MM.1S (cell line): ENCODE measurements around the gene ARHGEF10L.

Experiments used
- DNase-seq: peaks from one replicate; pipeline ENCODE4 v3.0.0-alpha.2; 2015
- H2AFZ ChIP-seq: fragments of 300-600 bp; sonication (generic); 2 replicates; pipeline ENCODE4 v1.6.0; 2016; ENCODE audit warnings: antibody characterized with exemption, low read length
- H3F3A ChIP-seq: fragments of 300-600 bp; sonication (generic); 2 replicates; pipeline ENCODE4 v1.6.1; 2016; ENCODE audit warnings: mild to moderate bottlenecking, antibody characterized with exemption, low read length, moderate library complexity, mixed read lengths; ENCODE audit not compliant: insufficient read depth
- H3K27ac ChIP-seq: fragments of 300-600 bp; sonication (generic); 2 replicates; pipeline ENCODE4 v1.5.1; 2016; ENCODE audit warnings: mild to moderate bottlenecking, low read length
- H3K27me3 ChIP-seq: fragments of 300-600 bp; sonication (generic); replicated peaks from 2 replicates; pipeline ENCODE4 v1.6.0; 2016; ENCODE audit warnings: low read length; ENCODE audit not compliant: insufficient read depth
- H3K36me3 ChIP-seq: fragments of 300-600 bp; sonication (generic); replicated peaks from 2 replicates; pipeline ENCODE4 v1.6.1; 2016; ENCODE audit warnings: mild to moderate bottlenecking, low read length, mixed read lengths; ENCODE audit not compliant: insufficient read depth
- H3K4me1 ChIP-seq: fragments of 300-600 bp; sonication (generic); 2 replicates; pipeline ENCODE4 v1.6.1; 2016; ENCODE audit warnings: low read length, mixed read lengths
- H3K4me2 ChIP-seq: fragments of 300-600 bp; sonication (generic); 2 replicates; pipeline ENCODE4 v1.6.0; 2016; ENCODE audit warnings: low read depth, low read length
- H3K4me3 ChIP-seq: fragments of 300-600 bp; sonication (generic); 2 replicates; pipeline ENCODE4 v1.5.1; 2016; ENCODE audit warnings: low read length, mixed read lengths
- H3K79me2 ChIP-seq: fragments of 300-600 bp; sonication (generic); 2 replicates; pipeline ENCODE4 v1.6.1; 2016; ENCODE audit warnings: mixed run types, low read length, mixed read lengths
- H3K9ac ChIP-seq: fragments of 300-600 bp; sonication (generic); 2 replicates; pipeline ENCODE4 v1.6.1; 2016; ENCODE audit warnings: low read length, mixed read lengths
- H3K9me2 ChIP-seq: fragments of 300-600 bp; sonication (generic); replicated peaks from 2 replicates; pipeline ENCODE4 v1.6.1; 2016; ENCODE audit warnings: mild to moderate bottlenecking, low read length, mixed read lengths; ENCODE audit not compliant: insufficient read depth
- H3K9me3 ChIP-seq: fragments of 300-600 bp; sonication (generic); replicated peaks from 2 replicates; pipeline ENCODE4 v1.6.1; 2016; ENCODE audit warnings: mild to moderate bottlenecking, low read length, mixed read lengths; ENCODE audit not compliant: insufficient read depth
- H4K20me1 ChIP-seq: fragments of 300-600 bp; sonication (generic); 2 replicates; pipeline ENCODE4 v1.6.1; 2016; ENCODE audit warnings: mild to moderate bottlenecking, low read length, moderate library complexity, mixed read lengths; ENCODE audit not compliant: insufficient read depth
- EZH2 ChIP-seq: fragments of 300-600 bp; sonication (generic); optimal IDR thresholded peaks from 2 replicates; pipeline ENCODE3; 2017; ENCODE audit warnings: low read depth, mild to moderate bottlenecking, antibody characterized with exemption, low read length, mixed read lengths
- EZH2phosphoT487 ChIP-seq: fragments of 300-600 bp; sonication (generic); IDR thresholded peaks from 2 replicates; pipeline ENCODE4 v1.6.1; 2018; ENCODE audit warnings: antibody characterized with exemption, low read length
- TF ChIP-seq, protein P1 (sequence below): fragments of 300-600 bp; sonication (generic); IDR thresholded peaks from 2 replicates; pipeline ENCODE4 v1.5.1; 2016; ENCODE audit warnings: antibody characterized with exemption, low read length, mixed read lengths

Gene ARHGEF10L

DNA sequence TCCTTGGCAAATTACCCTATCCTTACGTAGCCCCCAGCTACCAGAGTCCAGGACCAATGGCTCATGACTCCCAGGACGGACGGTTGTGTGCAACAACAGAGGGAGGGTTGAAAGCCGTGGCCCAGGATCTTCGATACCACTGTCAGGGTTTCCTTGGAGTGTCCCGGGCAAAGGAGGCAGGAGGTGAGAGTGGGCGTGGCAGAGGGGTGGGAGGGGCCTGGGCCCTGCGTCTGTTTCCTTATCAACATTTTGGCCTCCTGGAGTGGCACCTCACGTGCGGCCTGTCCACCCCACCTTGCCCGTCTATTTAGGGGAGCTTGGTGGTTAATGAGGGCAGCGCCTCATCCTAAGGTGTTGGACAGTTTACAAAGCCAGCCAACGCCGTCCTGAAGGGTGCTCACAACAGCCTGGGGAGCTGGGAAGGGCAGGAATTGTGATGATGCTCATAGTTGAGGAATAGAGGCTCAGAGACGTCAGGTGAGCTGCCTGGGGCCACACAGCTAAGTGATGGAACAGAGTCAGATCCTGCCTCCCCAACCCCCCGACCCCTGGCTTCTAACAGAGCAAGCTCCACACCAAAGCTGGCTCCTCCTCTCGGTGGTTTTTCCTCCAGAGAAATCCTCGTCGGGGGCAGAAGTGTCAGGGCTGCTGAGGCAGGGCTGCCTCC lies 17.4 kb upstream of the ARHGEF10L start:
- no peaks in the 10 kb centered on the region for H3K4me1 ChIP-seq
- no peak overlapping the region for H3K9ac ChIP-seq
- H4K20me1 ChIP-seq = no peaks in the 10 kb centered on the region
- H3K4me3 ChIP-seq = no peak overlapping the region
- H3K27me3 ChIP-seq = peaks cover 73% of the 10 kb centered on the region
- DNase-seq = no peak
- TF ChIP-seq EZH2phosphoT487 = no peak
- no peak for TF ChIP-seq EZH2
- TF ChIP-seq, protein P1, sequence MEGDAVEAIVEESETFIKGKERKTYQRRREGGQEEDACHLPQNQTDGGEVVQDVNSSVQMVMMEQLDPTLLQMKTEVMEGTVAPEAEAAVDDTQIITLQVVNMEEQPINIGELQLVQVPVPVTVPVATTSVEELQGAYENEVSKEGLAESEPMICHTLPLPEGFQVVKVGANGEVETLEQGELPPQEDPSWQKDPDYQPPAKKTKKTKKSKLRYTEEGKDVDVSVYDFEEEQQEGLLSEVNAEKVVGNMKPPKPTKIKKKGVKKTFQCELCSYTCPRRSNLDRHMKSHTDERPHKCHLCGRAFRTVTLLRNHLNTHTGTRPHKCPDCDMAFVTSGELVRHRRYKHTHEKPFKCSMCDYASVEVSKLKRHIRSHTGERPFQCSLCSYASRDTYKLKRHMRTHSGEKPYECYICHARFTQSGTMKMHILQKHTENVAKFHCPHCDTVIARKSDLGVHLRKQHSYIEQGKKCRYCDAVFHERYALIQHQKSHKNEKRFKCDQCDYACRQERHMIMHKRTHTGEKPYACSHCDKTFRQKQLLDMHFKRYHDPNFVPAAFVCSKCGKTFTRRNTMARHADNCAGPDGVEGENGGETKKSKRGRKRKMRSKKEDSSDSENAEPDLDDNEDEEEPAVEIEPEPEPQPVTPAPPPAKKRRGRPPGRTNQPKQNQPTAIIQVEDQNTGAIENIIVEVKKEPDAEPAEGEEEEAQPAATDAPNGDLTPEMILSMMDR = no peak
- no peak overlapping the region for H3K27ac ChIP-seq
- no peak overlapping the region for H2AFZ ChIP-seq
- no peaks in the 10 kb centered on the region for H3K9me3 ChIP-seq
- no peaks in the 10 kb centered on the region for H3K79me2 ChIP-seq
- H3F3A ChIP-seq = no peaks in the 10 kb centered on the region
- H3K9me2 ChIP-seq = no peaks in the 10 kb centered on the region
- H3K36me3 ChIP-seq = no peaks in the 10 kb centered on the region
- no peak overlapping the region for H3K4me2 ChIP-seq

DNA sequence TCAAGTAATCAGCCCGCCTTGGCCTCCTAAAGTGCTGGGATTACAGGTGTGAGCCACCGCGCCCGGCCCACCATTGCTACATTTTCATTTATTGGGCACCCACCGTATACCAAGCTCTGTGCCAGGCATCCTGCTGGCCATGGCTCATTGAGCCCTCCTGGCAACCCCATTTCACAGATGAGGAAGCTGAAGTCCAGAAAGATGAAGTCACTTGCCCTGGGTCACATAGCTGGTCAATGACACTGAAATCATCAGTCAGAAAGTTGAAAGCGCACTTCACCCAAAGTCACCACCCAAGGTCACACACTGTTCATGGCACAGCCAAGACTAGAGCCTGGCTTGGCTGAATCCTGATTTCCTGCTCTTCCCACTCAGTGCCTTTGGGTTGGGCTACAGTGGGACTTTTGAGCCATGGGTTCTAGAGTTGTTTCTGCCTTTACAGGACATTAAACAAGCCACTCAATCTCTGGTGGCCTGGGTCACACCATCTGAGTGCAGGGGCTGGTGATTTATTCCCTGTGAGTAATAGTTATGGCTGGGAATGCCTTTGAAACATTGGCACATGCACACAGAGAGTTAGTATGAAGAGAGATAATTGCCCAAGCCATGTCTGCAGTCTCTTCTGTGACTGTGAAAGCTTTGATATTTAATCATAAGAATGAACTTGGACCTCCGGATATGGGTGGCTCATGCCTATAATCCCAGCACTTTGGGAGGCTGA lies 16.0 kb upstream of the ARHGEF10L start:
- Histone ChIP-seq H4K20me1 (no peaks in the 10 kb centered on the region), H3F3A (no peaks in the 10 kb centered on the region), H3K4me3 (no peak overlapping the region), H3K4me2 (no peak overlapping the region), H3K9me2 (no peaks in the 10 kb centered on the region), H3K4me1 (no peaks in the 10 kb centered on the region), H3K9ac (no peak overlapping the region), H2AFZ (no peak overlapping the region), H3K9me3 (no peaks in the 10 kb centered on the region), H3K27me3 (peaks cover 74% of the 10 kb centered on the region), H3K27ac (no peak overlapping the region), H3K79me2 (no peaks in the 10 kb centered on the region), H3K36me3 (no peaks in the 10 kb centered on the region)
- no peak for DNase-seq
- TF ChIP-seq EZH2 (no peak), EZH2phosphoT487 (no peak)
- TF ChIP-seq, protein P1 = no peak

GRCh38 chr1:17524645-17525044 lies 14.9 kb upstream of the ARHGEF10L start:
- Histone ChIP-seq H3F3A (no peaks in the 10 kb centered on the region), H3K4me3 (no peak overlapping the region), H3K9ac (no peak overlapping the region), H3K79me2 (no peaks in the 10 kb centered on the region), H3K4me2 (no peak overlapping the region), H3K9me2 (no peaks in the 10 kb centered on the region), H3K36me3 (no peaks in the 10 kb centered on the region), H4K20me1 (no peaks in the 10 kb centered on the region), H3K27me3 (peaks cover 77% of the 10 kb centered on the region), H3K9me3 (no peaks in the 10 kb centered on the region), H3K4me1 (no peaks in the 10 kb centered on the region), H2AFZ (no peak overlapping the region), H3K27ac (no peak overlapping the region)
- TF ChIP-seq, protein P1 = no peak
- TF ChIP-seq EZH2phosphoT487 = no peak
- no peak for TF ChIP-seq EZH2
- DNase-seq = no peak
